SU-DHL-6 (cell line): ENCODE results near the gene EGFL8.

Experiments used
- EZH2phosphoT487 ChIP-seq: fragments of 200-600 bp; sonication (generic), shearing (Covaris generic); conservative IDR thresholded peaks from 2 replicates; pipeline ENCODE4 v1.6.1; 2018; ENCODE audit warnings: mild to moderate bottlenecking, antibody characterized with exemption, low read length, moderate library complexity, mixed read lengths
- TF ChIP-seq, protein P1 (sequence below): fragments of 200-600 bp; sonication (generic); IDR thresholded peaks from one replicate; pipeline ENCODE4 v1.5.1; 2017; ENCODE audit warnings: antibody characterized with exemption, mild to moderate bottlenecking, low read length, moderate library complexity; ENCODE audit not compliant: insufficient read depth, poor library complexity, severe bottlenecking

DNA sequence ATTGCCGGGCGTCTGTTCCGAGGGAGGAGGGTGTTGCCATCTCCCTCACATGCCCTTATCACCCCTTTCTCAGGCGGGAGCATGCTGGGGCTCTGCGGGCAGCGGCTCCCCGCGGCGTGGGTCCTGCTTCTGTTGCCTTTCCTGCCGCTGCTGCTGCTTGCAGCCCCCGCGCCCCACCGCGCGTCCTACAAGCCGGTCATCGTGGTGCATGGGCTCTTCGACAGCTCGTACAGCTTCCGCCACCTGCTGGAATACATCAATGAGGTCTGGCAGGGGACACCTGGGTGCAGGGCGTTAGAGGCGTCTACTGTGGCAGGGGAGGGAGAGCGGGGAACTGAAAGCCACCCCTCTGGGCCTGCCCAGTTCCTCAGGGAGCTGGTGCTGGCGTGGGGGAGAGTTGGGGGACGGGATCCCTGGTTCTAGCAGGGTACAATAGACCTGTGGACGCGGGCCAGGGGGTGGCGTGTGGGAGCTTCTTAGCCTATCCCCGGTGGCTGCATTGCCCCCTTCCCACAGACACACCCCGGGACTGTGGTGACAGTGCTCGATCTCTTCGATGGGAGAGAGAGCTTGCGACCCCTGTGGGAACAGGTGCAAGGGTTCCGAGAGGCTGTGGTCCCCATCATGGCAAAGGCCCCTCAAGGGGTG lies 9.8 kb upstream of the EGFL8 start:
- TF ChIP-seq, protein P1, sequence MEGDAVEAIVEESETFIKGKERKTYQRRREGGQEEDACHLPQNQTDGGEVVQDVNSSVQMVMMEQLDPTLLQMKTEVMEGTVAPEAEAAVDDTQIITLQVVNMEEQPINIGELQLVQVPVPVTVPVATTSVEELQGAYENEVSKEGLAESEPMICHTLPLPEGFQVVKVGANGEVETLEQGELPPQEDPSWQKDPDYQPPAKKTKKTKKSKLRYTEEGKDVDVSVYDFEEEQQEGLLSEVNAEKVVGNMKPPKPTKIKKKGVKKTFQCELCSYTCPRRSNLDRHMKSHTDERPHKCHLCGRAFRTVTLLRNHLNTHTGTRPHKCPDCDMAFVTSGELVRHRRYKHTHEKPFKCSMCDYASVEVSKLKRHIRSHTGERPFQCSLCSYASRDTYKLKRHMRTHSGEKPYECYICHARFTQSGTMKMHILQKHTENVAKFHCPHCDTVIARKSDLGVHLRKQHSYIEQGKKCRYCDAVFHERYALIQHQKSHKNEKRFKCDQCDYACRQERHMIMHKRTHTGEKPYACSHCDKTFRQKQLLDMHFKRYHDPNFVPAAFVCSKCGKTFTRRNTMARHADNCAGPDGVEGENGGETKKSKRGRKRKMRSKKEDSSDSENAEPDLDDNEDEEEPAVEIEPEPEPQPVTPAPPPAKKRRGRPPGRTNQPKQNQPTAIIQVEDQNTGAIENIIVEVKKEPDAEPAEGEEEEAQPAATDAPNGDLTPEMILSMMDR: peak; percentile 85
- TF ChIP-seq EZH2phosphoT487: no peak
